AG04450 (cell line): ENCODE results near the gene PDE7B. TPM values are rescaled to one million over a fixed set of nuclear protein-coding genes. Genes with fewer than 3 reads are reported as not detected.

Experiments
- CTCF ChIA-PET: fragments of 300-600, 350-600 bp; formaldehyde crosslinking; extraction: SDS; loops from one replicate; lab custom pipeline; 2022; ENCODE audit warnings: antibody characterized with exemption, inconsistent platforms; lab: Charles Lee
- POLR2A ChIA-PET: fragments of 350-600 bp; formaldehyde crosslinking; extraction: SDS; loops from one replicate; lab custom pipeline; 2021; ENCODE audit warnings: antibody characterized with exemption, inconsistent platforms; lab: Yijun Ruan, JAX
- DNase-seq: peaks from one replicate; pipeline ENCODE4 v3.0.0-alpha.2; 2011; ENCODE audit warnings: low read depth, low spot score
- H3K27ac ChIP-seq: one replicate; pipeline ENCODE4 v1.5.1; 2012; ENCODE audit warnings: low read depth, low read length, control low read depth
- H3K27me3 ChIP-seq: one replicate; pipeline ENCODE4 v1.6.0; 2012; ENCODE audit warnings: low read length; ENCODE audit not compliant: control insufficient read depth, insufficient read depth
- H3K4me3 ChIP-seq: 2 replicates; pipeline ENCODE4 v1.5.1; 2011; ENCODE audit warnings: mild to moderate bottlenecking, low read depth, low read length, control low read depth
- H3K9me3 ChIP-seq: 2 replicates; pipeline ENCODE4 v1.5.1; 2012; ENCODE audit warnings: low read length; ENCODE audit not compliant: control insufficient read depth, insufficient read depth
- CTCF ChIP-seq: IDR thresholded peaks from 2 replicates; pipeline ENCODE4 v1.5.1; 2011; ENCODE audit warnings: low read depth, low read length, control low read depth, inconsistent platforms
- polyA plus RNA-seq: library from polyadenylated mRNA; depleted of rRNA; stranded (reverse); fragments of >200 nt; gene quantifications from 2 replicates; pipeline ENCODE4 v1.2.3, GENCODE V29; 2011

The PDE7B gene
- polyA plus RNA-seq, 1 experiment = 17.4 TPM

GRCh38 chr6:136038531-136038930 lies 187.0 kb downstream of the PDE7B start:
- Histone ChIP-seq H3K27ac (peak overlapping the region; percentile 88), H3K27me3 (no peaks in the 10 kb centered on the region), H3K9me3 (no peaks in the 10 kb centered on the region), H3K4me3 (peak overlapping the region; percentile 64)
- TF ChIP-seq CTCF = no peak
- POLR2A ChIA-PET = no interaction called here
- CTCF ChIA-PET = interaction anchor here (0.8 to 1.5 kb wide), 4 partner anchors 8 to 188 kb away, joined by 3 to 5 read pairs (median 4); no protein-coding TSS in a partner anchor
- no peak for DNase-seq

- POLR2A ChIA-PET = no interaction called here
- peak overlapping the region; percentile 34 for H3K27ac ChIP-seq
- H3K4me3 ChIP-seq = peak overlapping the region; percentile 64
- CTCF ChIA-PET = no interaction called here
- DNase-seq = no peak
- no peak for TF ChIP-seq CTCF
- no peaks in the 10 kb centered on the region for H3K27me3 ChIP-seq
- no peaks in the 10 kb centered on the region for H3K9me3 ChIP-seq
Observed at GRCh38 chr6:136039185-136039584, 187.7 kb downstream of the PDE7B start.

- no peak for DNase-seq
- Histone ChIP-seq H3K27ac (peak overlapping the region; percentile 67), H3K4me3 (no peak overlapping the region), H3K27me3 (no peaks in the 10 kb centered on the region), H3K9me3 (no peaks in the 10 kb centered on the region)
- CTCF ChIA-PET = interaction anchor here (0.7 to 2.0 kb wide), 2 partner anchors 19 to 175 kb away, joined by 3 to 8 read pairs; no protein-coding TSS in a partner anchor
- no peak for TF ChIP-seq CTCF
- POLR2A ChIA-PET = no interaction called here
Observed at GRCh38 chr6:136050475-136050874, 199.0 kb downstream of the PDE7B start.

GRCh38 chr6:136051140-136051775 lies 199.8 kb downstream of the PDE7B start:
- TF ChIP-seq CTCF = no peak
- CTCF ChIA-PET = interaction anchor here (2.0 kb wide), 1 partner anchor 175 kb away, joined by 8 read pairs; no protein-coding TSS in a partner anchor
- Histone ChIP-seq H3K27ac (peak overlapping the region; percentile 67), H3K27me3 (no peaks in the 10 kb centered on the region), H3K4me3 (no peak overlapping the region), H3K9me3 (no peaks in the 10 kb centered on the region)
- peak; percentile 45 for DNase-seq
- POLR2A ChIA-PET = no interaction called here

GRCh38 chr6:136052031-136052430 lies 200.5 kb downstream of the PDE7B start:
- no peak for TF ChIP-seq CTCF
- CTCF ChIA-PET = interaction anchor here (2.0 kb wide), 1 partner anchor 174 kb away, joined by 8 read pairs; no protein-coding TSS in a partner anchor
- POLR2A ChIA-PET = no interaction called here

More at GRCh38 chr6:136052031-136052430, 200.5 kb downstream of the PDE7B start:
- no peaks in the 10 kb centered on the region for H3K9me3 ChIP-seq
- no peak for DNase-seq
- no peak overlapping the region for H3K4me3 ChIP-seq
- H3K27ac ChIP-seq = no peak overlapping the region
- no peaks in the 10 kb centered on the region for H3K27me3 ChIP-seq
